Panc1 (cell line): ENCODE data around the gene EIF4G3.

Source experiments
- CTCF ChIP-seq: fragments of 450-650 bp; IDR thresholded peaks from 2 replicates; pipeline ENCODE4 v1.5.1; 2017; ENCODE audit warnings: mild to moderate bottlenecking
- POLR2AphosphoS5 ChIP-seq: IDR thresholded peaks from 2 replicates; pipeline ENCODE4 v1.6.1; 2012; ENCODE audit warnings: mild to moderate bottlenecking, low read depth, low read length, moderate library complexity
- SIN3A ChIP-seq: IDR thresholded peaks from 2 replicates; pipeline ENCODE4 v1.6.1; 2012; ENCODE audit warnings: low read depth, mild to moderate bottlenecking, low read length, moderate library complexity, borderline replicate concordance; ENCODE audit not compliant: insufficient read depth
- TCF7L2 ChIP-seq: IDR thresholded peaks from 2 replicates; pipeline ENCODE4 v1.6.1; 2011; ENCODE audit warnings: mild to moderate bottlenecking, low read depth, low read length, inconsistent platforms

DNA sequence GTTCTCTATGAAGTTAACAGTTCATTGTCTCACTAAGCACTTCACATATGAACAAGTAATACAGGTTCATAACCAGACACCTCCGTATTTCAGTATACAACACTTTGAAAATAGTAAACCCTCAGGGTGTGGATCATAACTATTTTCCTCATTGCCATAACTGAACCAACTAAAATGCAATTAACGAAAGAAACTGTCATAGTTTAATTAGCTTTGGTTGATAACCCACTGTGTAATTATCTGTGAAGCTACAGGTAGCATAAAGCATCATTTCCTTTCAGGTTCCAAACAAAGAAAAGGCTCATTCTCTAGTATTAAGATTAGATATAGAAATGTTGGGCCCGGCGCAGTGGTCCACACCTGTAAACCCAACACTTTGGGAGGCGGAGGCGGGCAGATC is 58.5 kb downstream of the EIF4G3 start:
- TF ChIP-seq CTCF (no peak), POLR2AphosphoS5 (no peak), TCF7L2 (no peak), SIN3A (no peak)
